DMS 273 treated with DMSO at 0.1 percent for 48 hours (cell line): ENCODE data around the gene DCAF15.
A peak's percentile ranks its signal among the peaks of the same experiment; 100 is the strongest.
"Not testable (repeated sequence)": the region's sequence is repeated elsewhere in the genome, so short reads cannot be mapped to it uniquely, and the experiment has no call there.

Source experiments
- DNase-seq: peaks from one replicate; lab custom pipeline; 2025; lab: John Stamatoyannopoulos, UW

Gene DCAF15, protein sequence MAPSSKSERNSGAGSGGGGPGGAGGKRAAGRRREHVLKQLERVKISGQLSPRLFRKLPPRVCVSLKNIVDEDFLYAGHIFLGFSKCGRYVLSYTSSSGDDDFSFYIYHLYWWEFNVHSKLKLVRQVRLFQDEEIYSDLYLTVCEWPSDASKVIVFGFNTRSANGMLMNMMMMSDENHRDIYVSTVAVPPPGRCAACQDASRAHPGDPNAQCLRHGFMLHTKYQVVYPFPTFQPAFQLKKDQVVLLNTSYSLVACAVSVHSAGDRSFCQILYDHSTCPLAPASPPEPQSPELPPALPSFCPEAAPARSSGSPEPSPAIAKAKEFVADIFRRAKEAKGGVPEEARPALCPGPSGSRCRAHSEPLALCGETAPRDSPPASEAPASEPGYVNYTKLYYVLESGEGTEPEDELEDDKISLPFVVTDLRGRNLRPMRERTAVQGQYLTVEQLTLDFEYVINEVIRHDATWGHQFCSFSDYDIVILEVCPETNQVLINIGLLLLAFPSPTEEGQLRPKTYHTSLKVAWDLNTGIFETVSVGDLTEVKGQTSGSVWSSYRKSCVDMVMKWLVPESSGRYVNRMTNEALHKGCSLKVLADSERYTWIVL

DNA sequence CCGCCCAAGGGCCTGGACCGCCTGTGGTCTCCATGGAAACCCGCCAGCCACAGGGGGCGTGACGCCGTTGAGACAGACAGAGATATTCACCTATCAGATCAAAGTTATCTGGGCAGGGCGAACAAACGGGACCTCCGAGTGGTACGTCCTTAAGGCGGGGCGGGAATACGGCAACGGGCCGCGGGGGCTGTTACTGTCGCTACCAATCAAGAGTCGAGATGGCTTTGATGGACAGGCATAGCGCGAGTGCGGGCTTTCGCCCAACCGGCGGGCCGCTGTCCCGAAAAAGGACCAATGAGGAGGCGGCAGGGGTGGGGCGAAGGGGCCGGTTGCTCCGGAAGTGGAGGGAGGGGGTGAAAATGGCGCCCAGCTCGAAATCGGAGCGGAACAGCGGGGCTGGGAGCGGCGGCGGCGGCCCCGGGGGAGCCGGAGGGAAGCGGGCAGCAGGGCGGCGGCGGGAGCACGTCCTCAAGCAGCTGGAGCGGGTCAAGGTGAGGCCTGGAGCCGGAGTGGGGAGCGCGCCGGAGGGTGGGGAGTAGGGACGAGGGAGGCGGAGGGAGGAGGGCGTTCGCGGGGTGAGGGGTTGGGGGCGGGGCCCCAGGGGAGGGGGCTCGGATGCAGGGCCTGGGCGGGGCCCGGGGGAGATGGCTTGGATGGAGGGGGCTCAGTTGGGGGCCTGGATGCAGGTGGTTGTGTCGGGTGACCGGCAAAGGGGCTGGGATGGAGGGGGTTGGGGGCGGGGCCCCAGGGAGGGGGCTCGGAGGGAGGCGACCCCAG is at the start of gene DCAF15:
DCAF15 (plus strand) TSS at position 356 of the 777 bp plus-strand sequence; CDS start at position 360, 4 bp downstream.
- peak; percentile 97 for DNase-seq

DNA sequence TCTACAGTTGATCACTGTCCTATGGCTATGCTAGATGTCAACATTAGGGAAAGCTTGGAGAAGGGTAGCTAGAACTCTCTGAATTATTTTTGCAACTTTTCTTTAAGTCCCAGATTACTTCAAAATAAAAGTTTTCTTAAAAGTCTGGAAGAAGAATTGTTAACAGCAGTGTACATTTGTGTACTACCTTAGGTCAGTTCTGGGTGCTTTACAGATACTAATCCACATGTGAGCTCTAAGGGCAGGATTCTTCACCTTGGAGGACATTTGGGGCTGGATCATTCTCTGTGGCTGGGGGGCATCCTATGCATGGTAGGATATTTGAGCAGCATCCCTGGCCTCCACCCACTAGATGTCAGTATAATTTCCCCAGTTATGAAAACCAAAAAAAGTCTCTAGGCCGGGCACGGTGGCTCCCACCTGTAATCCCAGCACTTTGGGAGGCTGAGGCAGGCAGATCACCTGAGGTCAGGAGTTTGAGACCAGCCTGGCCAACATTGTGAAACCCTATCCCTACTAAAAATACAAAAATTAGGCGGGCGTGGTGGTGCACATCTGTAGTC is 49.2 kb upstream of the DCAF15 start:
- DNase-seq: no peak

DNA sequence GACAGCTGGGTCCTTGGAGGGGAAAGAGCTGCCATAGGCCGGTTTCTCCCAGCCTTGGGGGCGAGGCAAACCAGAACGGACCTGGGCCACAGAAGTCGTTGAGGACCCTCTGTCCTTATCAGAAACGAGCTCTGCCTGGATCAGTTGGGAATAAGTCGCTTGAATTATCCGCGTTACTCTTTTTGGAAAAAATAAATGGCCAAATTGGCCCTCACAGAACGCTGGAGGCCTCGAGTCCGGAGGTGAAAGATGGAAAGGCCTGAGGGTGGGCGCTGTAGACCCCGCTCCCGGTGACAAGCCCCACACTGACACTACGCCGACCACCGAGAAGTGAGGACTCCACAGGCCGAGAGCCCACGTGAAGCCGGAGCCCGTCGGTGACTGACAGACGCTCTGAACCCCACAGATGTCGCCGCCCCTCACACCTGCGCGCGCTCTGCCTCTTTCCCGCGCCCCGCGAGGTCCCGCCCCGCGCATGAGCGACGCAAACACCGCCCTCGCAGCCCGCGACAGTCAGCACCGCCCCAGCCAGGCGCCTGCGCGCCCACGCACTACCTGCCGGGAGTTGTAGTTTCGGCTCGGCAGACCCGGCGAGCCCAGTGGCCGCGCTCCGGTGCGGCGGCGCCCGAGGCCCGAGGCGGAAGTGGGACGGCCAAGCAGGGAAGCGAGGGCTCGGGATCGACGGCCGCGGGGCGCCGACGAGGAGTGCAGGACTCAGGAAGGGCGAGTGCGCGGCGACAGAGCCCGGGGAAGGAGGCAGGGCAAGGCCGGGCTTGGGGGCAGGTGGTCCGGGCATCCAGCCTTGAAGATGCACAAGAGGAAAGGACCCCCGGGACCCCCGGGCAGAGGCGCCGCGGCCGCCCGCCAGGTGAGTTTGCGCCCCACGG is 46.4 kb upstream of the DCAF15 start, which contains the start of the genes BRME1 and CC2D1A:
BRME1 (minus strand) TSS at position 484 of the 887 bp plus-strand sequence. CDS start 1,225 bp downstream, outside the sequence.
CC2D1A (plus strand) TSS at position 568 of the 887 bp plus-strand sequence; CDS start at position 809, 241 bp downstream.
- peak; percentile 67 for DNase-seq

DNA sequence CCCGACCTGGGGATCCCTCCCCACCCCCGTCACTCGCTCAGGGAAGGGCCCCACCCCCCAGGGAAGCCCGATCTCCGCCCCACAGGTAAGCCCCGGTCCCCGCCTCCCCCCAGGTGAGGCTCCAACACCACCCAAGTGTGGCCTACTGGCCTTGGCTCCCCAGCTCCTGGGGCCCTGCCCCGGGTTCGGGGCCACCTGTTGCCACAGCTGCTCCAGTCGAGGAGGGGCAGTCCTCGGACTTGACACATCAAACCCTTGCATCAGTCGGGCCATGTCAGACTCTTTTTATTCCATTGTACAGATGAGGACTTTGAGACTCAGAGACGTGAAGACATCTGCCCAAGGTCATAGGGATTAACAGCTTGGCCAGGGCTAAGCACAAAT is 45.8 kb upstream of the DCAF15 start:
- DNase-seq: no peak

DNA sequence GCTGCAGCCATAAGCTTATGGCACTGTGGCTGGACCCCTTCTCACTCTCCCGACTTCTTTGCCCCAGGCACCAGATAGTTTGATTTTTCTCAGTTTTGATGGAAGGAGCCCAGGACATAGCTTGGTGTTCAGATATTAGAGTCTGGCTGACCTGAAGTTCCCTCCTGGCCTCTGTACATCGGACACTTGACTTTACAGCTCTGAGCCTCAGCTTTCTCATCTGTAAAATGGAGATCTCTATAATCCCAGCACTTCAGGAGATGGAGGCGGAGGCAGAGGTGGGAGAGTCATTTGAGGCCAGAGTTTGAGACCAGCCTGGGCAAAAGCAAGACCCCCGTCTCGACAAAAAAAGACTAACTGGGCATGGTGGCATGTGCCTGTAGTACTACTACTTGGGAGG is 45.4 kb upstream of the DCAF15 start:
- DNase-seq: no peak

DNA sequence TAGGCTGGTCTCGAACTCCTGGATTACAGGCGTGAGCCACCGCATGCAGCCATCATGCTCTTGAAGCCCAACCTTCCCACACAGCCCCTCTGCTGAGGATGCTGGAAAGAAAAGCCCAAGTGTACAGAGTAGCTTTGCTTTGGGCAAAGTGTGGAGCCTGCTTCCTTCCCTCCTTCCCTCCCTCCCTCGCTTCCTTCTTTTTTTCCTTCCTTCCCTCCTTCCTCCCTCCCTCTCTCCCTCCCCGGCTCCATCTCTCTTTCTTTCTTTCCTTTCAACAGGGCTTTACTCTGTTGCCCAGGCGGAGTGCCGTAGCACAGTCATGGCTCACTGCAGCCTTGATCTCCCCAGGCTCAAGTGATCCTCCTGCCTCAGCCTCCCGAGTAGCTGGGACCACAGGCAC is 43.6 kb upstream of the DCAF15 start:
- no peak for DNase-seq

DNA sequence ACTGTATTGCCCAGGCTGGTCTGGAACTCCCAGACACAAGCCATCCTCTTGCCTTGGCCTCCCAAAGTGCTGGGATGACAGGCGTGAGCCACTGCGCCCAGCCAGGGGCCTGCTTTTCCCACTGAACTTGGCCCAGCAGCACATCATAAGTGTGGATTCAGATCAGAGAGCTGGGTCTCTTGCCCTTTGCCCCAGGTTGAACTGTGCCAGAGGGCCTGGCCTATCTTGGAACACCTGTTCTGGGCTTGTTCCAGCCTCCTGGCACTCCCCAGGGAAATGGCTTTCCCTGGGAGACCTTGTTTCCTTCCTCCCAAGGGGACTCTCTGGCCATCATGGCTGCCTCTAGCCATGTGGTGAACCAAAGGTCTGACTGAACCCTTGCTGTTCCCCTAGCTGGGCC is 42.9 kb upstream of the DCAF15 start:
- DNase-seq: no peak

DNA sequence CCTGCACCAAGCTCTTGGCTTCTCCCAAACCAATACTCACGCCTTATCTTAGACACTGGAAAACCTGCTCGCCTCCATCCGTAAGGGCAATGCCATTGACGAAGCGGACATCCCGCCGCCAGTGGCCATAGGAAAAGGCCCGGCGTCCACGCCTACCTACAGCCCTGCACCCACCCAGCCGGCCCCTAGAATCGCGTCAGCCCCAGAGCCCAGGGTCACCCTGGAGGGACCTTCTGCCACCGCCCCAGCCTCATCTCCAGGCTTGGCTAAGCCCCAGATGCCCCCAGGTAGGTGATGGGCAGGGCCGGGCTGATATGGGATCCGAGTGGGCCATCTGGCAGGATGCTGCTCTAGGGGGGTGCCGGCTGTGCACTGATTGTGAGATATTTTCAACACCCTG is 39.0 kb upstream of the DCAF15 start:
- no peak for DNase-seq

DNA sequence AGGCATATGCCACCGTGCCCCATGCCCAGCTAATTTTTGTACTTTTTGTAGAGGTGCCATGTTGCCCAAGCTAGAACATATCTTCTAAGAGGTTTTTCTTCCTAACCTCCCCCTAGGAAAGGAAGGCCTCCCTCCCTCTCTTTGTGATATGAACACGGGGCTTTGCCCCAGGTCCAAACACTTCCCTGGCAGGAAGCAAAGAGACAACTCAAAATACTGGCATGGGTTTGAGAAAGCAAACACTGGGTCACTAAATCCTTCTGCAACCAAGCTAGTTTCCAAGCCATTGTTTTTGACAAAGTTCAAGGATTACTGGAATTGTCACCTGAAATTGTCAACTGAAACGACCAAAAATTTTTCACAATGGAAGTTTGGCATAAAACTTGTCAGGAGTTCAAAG is 37.5 kb upstream of the DCAF15 start:
- no peak for DNase-seq

DNA sequence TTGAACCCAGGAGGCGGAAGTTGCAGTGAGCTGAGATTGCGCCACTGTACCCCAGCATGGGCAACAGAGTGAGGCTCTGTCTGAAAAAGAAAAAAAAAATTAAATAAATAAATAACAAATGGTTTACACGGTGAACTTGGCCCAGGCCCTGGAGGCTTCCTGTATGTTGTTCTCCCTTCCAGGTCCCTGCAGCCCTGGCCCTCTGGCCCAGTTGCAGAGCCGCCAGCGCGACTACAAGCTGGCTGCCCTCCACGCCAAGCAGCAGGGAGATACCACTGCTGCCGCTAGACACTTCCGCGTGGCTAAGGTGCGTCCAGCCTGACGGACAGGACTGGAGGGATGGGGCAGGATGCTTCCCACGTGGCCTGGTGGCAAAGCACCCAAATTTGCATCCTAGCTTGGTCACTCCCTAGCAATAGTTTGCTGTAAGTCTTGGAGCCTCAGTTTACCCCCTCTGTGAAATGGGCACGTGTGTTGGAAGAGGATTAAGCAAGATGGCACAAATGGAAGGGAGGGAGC is 34.4 kb upstream of the DCAF15 start:
- DNase-seq: no peak

DNA sequence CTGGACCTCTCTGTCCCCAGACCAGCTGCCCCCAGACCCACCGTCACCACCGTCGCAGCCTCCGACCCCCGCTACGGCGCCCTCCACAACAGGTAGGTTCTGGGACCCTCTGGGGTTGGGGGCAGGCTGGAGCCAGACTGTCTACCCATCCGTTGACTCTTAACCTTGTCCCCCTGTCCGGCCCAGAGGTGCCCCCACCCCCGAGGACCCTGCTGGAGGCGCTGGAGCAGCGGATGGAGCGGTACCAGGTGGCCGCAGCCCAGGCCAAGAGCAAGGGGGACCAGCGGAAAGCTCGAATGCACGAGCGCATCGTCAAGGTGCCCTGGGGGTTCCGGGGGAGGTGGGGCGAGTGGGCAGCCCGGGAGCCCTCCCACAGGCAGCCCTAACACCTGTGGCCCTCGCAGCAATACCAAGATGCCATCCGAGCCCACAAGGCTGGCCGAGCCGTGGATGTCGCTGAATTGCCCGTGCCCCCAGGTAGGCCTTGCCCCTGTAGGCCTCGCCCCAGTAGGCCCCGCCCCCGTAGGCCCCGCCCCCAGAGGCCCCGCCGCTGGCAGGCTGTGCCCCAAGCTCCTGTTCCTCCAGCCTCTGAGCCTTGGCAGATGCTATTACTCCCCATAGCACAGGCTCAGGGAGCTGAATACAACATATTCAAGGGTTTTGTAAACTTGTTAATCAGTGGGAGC is 33.4 kb upstream of the DCAF15 start:
- DNase-seq: no peak

DNA sequence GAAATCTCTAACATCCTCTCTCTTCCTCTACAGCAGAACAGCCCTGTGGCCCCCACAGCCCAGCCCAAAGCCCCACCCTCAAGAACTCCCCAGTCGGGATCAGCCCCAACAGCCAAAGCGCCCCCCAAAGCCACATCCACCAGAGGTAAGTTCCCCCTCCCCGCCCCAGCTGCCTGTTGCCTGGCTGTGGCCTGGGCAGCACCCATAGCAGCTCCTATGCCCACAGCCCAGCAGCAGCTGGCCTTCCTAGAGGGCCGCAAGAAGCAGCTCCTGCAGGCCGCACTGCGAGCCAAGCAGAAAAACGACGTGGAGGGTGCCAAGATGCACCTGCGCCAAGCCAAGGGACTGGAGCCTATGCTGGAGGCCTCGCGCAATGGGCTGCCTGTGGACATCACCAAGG is 31.8 kb upstream of the DCAF15 start:
- DNase-seq: no peak

DNA sequence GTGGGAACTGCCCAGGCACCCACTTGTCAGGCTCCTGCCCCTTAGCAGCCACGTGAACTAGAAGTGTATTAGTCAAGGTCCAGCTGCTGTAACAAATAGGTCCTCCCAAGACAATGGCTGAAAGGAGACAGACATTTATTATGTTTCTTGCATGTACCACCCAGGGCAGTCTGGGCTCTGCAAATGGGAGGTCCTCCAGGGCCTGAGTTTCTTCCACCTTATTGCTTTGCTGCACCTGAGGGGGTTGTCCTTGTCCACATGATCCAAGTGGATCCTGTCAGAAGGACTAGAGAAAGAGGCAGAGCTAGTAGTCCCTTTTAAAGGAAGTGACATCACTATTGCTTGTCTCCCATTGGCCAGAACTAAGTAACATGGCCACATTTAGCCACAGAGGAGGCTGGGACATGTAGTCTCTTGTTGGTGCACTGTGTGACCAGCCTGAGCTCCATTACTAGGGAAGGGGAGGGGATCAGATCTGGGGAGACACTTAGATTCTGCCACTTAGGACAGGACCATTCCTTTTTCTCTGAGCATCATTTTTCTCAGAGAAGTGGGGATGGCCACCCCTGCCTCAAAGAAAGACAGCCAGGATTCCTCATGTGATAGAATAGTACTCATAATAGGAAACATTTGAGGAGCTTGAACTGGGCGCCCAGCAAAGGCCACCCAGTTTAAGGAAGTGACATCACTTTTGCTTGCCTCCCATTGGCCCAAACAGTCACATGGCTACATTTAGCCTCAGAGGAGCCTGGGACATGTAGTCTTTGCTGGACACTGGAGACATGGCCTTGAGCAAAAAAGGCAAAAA is 31.2 kb upstream of the DCAF15 start:
- peak; percentile 54 for DNase-seq

DNA sequence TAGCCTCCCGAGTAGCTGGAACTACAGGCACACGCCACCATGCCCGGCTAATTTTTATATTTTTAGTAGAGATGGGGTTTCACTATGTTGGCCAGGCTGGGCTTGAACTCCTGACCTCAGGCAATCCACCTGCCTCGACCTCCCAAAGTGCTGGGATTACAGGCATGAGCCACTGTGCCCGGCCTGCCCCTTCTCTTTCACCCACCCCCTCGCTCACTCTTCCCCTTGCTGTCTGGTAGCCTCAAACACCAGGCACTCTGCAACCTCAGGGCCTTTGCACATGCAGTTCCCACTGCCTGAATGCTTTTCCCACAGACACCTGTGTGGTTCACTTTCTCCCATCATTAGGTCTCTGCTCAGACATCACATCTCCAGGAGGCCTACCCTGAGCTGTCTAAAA is 30.2 kb upstream of the DCAF15 start:
- not testable (repeated sequence) for DNase-seq

DNA sequence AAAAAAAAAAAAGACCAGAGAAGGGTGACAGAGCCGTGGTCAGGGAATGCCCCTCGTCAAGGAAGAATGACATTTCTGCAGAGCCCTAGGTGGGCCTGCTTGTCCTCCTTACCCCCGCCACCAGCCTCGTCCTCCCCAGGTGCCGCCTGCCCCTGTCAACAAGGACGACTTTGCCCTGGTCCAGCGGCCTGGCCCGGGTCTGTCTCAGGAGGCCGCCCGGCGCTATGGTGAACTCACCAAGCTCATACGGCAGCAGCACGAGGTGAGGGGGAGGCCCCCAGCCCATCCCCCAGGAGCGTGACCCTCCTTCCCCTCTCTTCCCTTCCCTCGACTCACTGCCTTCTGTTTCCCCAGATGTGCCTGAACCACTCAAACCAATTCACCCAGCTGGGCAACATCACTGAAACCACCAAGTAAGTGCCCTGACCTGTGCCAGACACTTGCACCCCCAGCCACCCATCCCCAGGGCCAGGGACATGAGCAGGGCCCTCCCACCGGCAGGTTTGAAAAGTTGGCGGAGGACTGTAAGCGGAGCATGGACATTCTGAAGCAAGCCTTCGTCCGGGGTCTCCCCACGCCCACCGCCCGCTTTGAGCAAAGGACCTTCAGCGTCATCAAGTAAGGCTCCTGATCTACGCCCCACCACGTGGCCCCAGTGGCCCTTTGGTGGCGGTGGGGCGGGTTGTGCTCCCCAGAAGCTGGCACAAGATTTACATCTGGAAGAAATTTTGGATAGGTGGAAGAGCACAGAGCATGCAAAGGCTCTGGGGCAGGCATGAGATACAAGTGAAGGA is 28.9 kb upstream of the DCAF15 start:
- DNase-seq: no peak

DNA sequence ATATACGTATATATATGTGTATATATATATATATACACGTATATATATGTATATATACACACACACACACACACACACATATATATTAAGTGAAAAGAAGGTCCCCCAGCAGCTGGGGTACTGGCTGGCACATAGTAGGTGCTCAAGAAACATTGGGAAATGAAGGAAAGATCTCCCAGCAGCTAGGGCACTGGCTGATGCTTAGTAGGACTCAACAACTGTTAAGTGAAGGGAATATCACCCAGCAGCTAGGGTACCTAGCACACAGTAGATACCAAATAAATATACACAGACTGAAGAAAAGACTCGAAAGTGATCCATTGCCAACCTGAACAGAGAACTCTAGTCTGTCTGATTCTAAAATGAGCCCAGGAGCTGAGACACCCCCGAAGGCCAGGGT is 26.3 kb upstream of the DCAF15 start:
- DNase-seq: no peak

DNA sequence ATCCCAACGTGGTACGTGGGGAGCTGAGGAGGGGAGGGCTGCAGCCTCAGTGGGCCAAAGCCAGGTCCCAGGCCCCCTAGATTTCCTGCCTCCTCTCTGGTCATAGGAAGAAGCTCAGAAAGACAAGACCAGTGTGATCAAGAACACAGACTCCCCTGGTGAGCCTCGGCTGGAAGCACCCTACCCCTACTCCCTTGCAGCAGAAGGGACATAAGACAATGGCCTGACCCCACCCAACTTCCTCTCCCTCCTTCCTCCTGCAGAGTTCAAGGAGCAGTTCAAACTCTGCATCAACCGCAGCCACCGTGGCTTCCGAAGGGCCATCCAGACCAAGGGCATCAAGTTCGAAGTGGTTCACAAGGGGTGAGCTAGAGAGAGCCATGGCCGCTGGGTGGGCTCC is 25.6 kb upstream of the DCAF15 start:
- no peak for DNase-seq

DNA sequence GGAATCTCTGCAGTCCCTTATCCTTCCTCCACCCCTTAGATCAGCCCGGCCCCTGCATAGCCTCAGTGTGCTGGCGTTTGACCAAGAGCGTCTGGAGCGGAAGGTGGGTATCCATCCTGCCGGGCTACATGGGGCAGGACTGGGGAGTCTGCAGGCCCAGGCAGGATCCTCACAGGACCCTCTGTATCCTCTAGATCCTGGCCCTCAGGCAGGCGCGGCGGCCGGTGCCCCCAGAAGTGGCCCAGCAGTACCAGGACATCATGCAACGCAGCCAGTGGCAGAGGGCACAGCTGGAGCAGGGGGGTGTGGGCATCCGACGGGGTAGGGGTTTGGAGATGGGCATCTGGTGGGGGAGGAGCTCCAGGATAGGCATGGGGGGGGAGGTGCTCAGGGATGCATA is 23.0 kb upstream of the DCAF15 start:
- no peak for DNase-seq

DNA sequence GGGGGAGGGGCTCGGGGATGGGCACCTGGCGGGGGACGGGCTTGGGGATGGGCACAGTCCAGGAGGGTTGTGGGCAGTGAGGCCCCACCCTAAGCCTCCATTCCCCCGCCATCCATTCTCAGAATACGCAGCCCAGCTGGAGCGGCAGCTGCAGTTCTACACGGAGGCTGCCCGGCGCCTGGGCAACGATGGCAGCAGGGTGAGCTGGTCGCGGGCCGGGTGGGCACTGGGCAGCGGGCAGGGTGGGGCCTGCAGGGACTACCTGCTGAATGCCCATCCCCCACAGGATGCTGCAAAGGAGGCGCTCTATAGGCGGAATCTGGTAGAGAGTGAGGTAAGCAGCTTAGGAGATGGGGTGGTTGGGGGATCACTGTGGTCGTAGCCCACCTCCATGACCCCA is 22.4 kb upstream of the DCAF15 start:
- no peak for DNase-seq
